Thoracic aorta (tissue), 2 donors: ENCODE data around the gene OTOG. TPM values are rescaled to one million over a fixed set of nuclear protein-coding genes. Genes with fewer than 3 reads are reported as not detected.

Experiments used
- ATAC-seq: fragments of 150-250 bp; one replicate; pipeline ENCODE4 v1.8.0; 2017; ENCODE audit warnings: low read depth; ENCODE audit not compliant: insufficient number of reproducible peaks, low FRiP score
- DNase-seq: peaks from one replicate; pipeline ENCODE4 v3.0.0-alpha.2; 2020; ENCODE audit warnings: low spot score
- H3K27ac ChIP-seq, 2 donors: fragments of 200-600 bp; sonication (generic); 1 replicate in 1 of 2; 2 replicates in 1 of 2; pipeline ENCODE4 v1.5.1; 2016; ENCODE audit warnings: mild to moderate bottlenecking in 2 of 2, moderate library complexity in 2 of 2
- H3K27me3 ChIP-seq: fragments of 200-600 bp; sonication (generic); replicated peaks from 2 replicates; pipeline ENCODE4 v1.6.0; 2016; ENCODE audit warnings: mild to moderate bottlenecking; ENCODE audit not compliant: insufficient read depth
- H3K36me3 ChIP-seq: fragments of 200-600 bp; sonication (generic); one replicate; pipeline ENCODE4 v1.5.1; 2016
- H3K4me1 ChIP-seq, 2 donors: fragments of 200-600 bp; sonication (generic); 1 replicate in 1 of 2; 2 replicates in 1 of 2; pipeline versions ENCODE4 v1.5.1 to v1.6.0; 2016; ENCODE audit warnings: low read depth in 2 of 2, mild to moderate bottlenecking in 1 of 2; ENCODE audit not compliant: control insufficient read depth in 1 of 2
- H3K4me3 ChIP-seq: fragments of 200-600 bp; sonication (generic); 2 replicates; pipeline ENCODE4 v1.5.1; 2016; ENCODE audit warnings: mild to moderate bottlenecking
- H3K9me3 ChIP-seq: fragments of 200-600 bp; sonication (generic); 2 replicates; pipeline ENCODE4 v1.5.1; 2016
- total RNA-seq, 2 donors: library from RNA; depleted of rRNA; stranded (reverse); fragments of >200 nt; gene quantifications; one replicate each; pipeline versions ENCODE4 v1.1.0 to v1.2.3, GENCODE V29; 2016
- TF ChIP-seq, protein P1 (sequence below): fragments of 200-600 bp; sonication (generic); IDR thresholded peaks from one replicate; pipeline ENCODE4 v1.5.1; 2019; ENCODE audit warnings: antibody characterized with exemption

Gene OTOG
- total RNA-seq, 2 donors from 2014 or later, result not detected

GRCh38 chr11:17518366-17518765 is 28.7 kb upstream of the OTOG start:
- ATAC-seq (no peak), DNase-seq (no peak)
- Histone ChIP-seq H3K4me1 (no peaks in the 10 kb centered on the region), H3K36me3 (no peaks in the 10 kb centered on the region), H3K4me3 (no peak overlapping the region), H3K27me3 (no peaks in the 10 kb centered on the region), H3K27ac (no peak overlapping the region), H3K9me3 (no peaks in the 10 kb centered on the region)
- TF ChIP-seq, protein P1, sequence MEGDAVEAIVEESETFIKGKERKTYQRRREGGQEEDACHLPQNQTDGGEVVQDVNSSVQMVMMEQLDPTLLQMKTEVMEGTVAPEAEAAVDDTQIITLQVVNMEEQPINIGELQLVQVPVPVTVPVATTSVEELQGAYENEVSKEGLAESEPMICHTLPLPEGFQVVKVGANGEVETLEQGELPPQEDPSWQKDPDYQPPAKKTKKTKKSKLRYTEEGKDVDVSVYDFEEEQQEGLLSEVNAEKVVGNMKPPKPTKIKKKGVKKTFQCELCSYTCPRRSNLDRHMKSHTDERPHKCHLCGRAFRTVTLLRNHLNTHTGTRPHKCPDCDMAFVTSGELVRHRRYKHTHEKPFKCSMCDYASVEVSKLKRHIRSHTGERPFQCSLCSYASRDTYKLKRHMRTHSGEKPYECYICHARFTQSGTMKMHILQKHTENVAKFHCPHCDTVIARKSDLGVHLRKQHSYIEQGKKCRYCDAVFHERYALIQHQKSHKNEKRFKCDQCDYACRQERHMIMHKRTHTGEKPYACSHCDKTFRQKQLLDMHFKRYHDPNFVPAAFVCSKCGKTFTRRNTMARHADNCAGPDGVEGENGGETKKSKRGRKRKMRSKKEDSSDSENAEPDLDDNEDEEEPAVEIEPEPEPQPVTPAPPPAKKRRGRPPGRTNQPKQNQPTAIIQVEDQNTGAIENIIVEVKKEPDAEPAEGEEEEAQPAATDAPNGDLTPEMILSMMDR, result no peak

- Histone ChIP-seq H3K4me1 (no peaks in the 10 kb centered on the region), H3K36me3 (no peaks in the 10 kb centered on the region), H3K9me3 (no peaks in the 10 kb centered on the region), H3K27me3 (no peaks in the 10 kb centered on the region), H3K27ac (no peak overlapping the region), H3K4me3 (no peak overlapping the region)
- TF ChIP-seq, protein P1, result no peak
- DNase-seq (no peak), ATAC-seq (no peak)
Observed at GRCh38 chr11:17519061-17519885, 27.8 kb upstream of the OTOG start.

DNA sequence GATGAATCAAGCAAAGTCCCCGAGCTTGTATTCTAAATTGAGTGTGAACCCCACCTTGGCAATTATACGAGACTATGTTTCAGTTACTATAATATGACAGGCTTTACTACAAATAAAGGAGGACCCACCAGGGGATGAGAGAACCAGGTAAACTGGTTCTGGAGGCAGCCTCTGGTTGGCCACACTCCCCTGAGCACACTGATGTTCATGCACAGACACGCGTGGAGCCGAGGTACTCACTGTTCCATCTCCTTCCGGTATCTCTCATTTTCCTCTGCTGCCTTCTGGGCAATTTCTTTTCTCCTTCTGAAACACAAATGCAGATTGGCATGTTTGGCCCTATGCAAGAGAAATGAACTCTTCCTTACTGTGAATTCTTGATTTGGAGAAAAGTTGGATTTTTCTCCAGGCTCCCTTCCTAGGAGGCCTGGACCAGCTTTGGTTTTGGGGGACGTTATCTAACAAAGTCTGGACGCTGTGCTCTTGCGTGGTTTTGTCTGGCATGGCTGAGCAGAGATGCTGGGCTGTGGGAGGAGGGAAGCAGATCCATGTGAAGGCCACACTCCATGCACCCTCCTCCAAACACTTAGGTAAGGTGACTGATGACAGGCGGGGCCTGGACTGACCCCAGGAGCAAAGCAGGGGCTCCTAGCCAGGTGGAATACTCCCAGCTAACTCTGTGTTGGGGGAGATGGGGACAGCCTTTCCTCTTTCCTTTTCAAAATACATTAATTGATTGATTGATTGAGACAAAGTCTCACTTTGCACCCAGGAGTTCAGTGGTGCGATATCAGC is 25.8 kb upstream of the OTOG start:
- no peaks in the 10 kb centered on the region for H3K9me3 ChIP-seq
- H3K27me3 ChIP-seq, result no peaks in the 10 kb centered on the region
- DNase-seq (no peak), ATAC-seq (no peak)
- no peaks in the 10 kb centered on the region for H3K36me3 ChIP-seq
- no peak overlapping the region for H3K4me3 ChIP-seq
- TF ChIP-seq, protein P1, result no peak
- no peaks in the 10 kb centered on the region for H3K4me1 ChIP-seq
- no peak overlapping the region for H3K27ac ChIP-seq

GRCh38 chr11:17522655-17523054 is 24.4 kb upstream of the OTOG start:
- no peak overlapping the region for H3K27ac ChIP-seq
- DNase-seq (no peak), ATAC-seq (no peak)
- H3K4me1 ChIP-seq, result no peaks in the 10 kb centered on the region
- H3K9me3 ChIP-seq, result no peaks in the 10 kb centered on the region
- no peaks in the 10 kb centered on the region for H3K36me3 ChIP-seq
- no peaks in the 10 kb centered on the region for H3K27me3 ChIP-seq
- TF ChIP-seq, protein P1, result no peak
- no peak overlapping the region for H3K4me3 ChIP-seq

- H3K36me3 ChIP-seq, result no peaks in the 10 kb centered on the region
- no peaks in the 10 kb centered on the region for H3K4me1 ChIP-seq
- no peak overlapping the region for H3K27ac ChIP-seq
- H3K9me3 ChIP-seq, result no peaks in the 10 kb centered on the region
- H3K27me3 ChIP-seq, result no peaks in the 10 kb centered on the region
- DNase-seq, result no peak
- no peak overlapping the region for H3K4me3 ChIP-seq
- no peak for ATAC-seq
- TF ChIP-seq, protein P1, result no peak
Observed at GRCh38 chr11:17524221-17524620, 22.8 kb upstream of the OTOG start.
